ENCODE data around the gene EIF3A. TPM values are rescaled to one million over a fixed set of nuclear protein-coding genes. Genes with fewer than 3 reads are reported as not detected.
A peak's percentile ranks its signal among the peaks of the same experiment; 100 is the strongest.
"Not testable (repeated sequence)": the region's sequence is repeated elsewhere in the genome, so short reads cannot be mapped to it uniquely, and the experiment has no call there.

EIF3A gene
- total RNA-seq, 1 donor from 2014 or later = 45.7 TPM

GRCh38 chr10:119100434-119101238 is 20.0 kb upstream of the EIF3A start:
- peak; percentile 15 for ATAC-seq
- no peak for DNase-seq (ENCODE audit: low spot score)

DNA sequence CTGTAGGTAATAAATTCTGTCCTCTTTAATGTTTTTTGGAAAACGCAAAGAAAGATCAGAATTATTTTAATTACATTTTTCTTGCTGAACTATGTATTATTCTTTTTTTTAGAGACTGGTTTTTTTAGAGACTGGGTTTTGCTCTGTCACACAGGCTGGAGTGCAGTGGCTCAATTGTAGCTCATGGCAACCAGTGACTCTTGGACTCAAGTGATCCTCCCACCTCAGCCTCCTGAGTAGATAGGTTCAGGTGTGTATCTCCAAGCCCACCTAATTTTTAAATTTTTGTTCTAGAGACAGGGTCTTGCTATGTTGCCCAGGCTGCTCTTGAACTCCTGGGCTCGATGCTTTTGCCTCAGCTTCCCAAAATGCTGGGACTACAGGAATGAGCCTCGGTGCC is 18.0 kb upstream of the EIF3A start:
- no peak for DNase-seq (ENCODE audit: low spot score)
- ATAC-seq = no peak

DNA sequence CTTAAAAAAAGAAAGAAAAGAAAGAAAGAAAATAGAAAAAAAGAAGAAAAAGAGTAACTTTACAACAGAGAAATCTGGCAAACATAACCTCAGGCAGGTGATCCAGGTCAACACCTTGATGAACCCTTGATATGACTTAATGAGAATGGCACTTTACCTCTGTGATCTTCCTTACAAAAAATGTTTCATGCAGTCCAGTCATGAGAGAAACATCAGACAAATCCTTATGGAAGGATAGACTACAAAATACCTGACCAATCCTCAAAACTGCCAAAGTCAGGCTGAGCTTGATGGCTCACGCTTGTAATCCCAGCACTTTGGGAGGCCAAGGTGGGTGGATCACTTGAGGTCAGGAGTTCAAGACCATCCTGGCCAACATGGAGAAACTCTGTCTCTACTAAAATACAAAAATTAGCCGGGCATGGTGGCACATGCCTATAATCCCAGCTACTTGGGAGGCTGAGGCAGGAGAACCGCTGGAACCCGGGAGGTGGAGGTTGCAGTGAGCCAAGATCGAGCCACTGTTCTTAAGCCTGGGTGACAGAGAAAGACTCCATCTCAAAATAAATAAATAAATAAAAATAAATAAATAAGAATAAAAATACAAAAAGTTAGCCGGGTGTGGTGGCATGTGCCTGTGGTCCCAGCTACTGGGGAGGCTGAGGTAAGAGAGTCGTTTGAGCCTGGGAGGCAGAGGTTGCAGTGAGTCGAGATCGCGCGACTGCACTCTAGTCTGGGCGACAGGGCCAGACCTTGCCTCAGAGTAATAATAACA is 16.2 kb upstream of the EIF3A start:
- not testable (repeated sequence) for ATAC-seq; DNase-seq (ENCODE audit: low spot score)

GRCh38 chr10:119095640-119096039 is 15.0 kb upstream of the EIF3A start:
- DNase-seq (ENCODE audit: low spot score) = no peak
- no peak for ATAC-seq

DNA sequence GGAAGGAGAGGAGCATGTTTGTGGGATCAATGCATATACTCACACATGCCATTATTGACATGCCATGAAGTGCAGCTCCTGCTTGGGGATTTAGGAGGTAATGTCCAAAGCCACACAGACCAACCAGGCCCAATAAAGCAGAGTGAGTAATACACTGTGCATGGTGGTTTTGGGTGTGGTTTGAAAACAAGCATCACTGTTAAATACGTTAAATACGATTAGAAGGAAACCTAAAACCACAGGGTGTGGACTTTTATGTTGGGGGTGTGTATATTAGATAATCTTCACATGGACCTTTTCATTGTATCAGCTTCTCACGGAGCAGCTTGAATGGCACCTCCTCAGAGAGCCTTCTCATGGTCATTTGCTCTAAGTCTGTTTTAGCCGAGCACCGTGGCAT is 10.4 kb upstream of the EIF3A start:
- no peak for DNase-seq (ENCODE audit: low spot score)
- no peak for ATAC-seq

- DNase-seq (ENCODE audit: low spot score) (no peak), ATAC-seq (no peak)
These were observed 9.6 kb upstream of the EIF3A start for GRCh38 chr10:119090026-119090795.

DNA sequence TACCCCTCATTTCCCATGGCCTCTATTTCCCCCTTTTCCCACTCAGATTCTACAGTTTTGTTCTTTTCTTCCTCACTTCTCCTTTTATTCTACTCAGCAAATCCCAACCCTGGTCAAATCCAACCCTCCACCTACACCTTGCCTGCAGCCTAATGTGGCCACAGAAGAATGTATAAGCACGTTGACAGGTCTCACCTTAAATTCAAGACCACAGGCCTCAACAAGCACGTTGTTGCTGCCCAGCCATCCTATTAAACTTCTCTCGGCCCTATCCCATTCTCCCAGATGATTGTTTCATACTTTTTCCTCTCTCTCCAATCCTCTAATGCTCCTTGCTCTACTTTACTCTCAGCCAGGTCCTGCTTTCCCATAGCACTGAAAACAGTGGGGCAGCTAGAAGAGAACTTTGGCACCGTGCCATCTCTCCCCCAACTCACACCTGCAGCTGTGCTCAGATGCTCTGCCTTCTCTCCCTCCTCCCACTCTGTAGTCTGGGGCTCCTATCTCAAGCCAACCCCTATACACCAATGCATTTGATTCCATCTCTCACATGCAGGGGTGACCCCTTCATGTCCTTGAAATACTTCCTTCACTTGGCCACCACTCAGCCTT is 6.8 kb upstream of the EIF3A start:
- DNase-seq (ENCODE audit: low spot score) = peak; percentile 42
- no peak for ATAC-seq

DNA sequence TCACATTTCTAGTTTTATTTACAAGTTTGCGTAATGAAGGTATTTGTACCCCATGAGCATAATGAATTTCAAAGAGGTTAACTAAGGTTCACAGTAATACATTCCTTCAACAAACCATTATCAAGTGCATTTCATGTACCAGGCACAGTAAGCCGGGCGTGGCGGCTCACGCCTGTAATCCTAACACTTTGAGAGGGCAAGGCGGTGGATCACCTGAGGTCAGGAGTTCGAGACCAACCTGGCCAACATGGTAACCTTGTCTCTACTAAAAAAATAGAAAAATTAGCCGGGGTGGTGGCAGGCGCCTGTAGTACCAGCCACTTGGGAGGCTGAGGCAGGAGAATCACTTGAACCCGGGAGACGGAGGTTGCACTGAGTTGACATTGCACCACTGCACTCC is 4.3 kb upstream of the EIF3A start:
- no peak for ATAC-seq
- DNase-seq (ENCODE audit: low spot score) = peak; percentile 40

- DNase-seq (ENCODE audit: low spot score) (peak; percentile 82), ATAC-seq (peak; percentile 85)
These were observed 757 bp downstream of the EIF3A start for GRCh38 chr10:119079599-119080520.

- ATAC-seq (no peak), DNase-seq (ENCODE audit: low spot score) (no peak)
These were observed 2.0 kb downstream of the EIF3A start for GRCh38 chr10:119078422-119079179.

DNA sequence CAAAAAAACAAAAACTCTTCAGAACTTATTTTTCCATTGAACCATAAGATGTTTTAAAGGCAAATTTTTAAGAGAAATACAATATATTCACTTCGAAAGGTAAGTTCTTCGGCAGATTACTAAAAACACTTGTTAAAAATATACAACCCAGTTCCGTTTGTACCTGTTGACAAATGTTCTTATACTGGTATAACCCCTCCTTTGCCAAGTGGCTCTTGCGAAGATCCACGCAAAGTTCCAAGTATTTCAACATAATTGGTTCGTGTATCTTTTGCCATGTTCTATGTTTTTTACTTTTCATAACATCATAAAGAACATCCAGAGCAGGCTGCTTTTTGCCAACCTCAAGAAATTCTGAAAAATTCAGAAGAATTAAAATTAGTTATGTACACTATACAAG is 7.0 kb downstream of the EIF3A start:
- DNase-seq (ENCODE audit: low spot score) (no peak), ATAC-seq (peak; percentile 65)

GRCh38 chr10:119070395-119071165 is 10.0 kb downstream of the EIF3A start:
- DNase-seq (ENCODE audit: low spot score) = no peak
- no peak for ATAC-seq

GRCh38 chr10:119061926-119062325 is 18.7 kb downstream of the EIF3A start:
- no peak for DNase-seq (ENCODE audit: low spot score)
- no peak for ATAC-seq

DNA sequence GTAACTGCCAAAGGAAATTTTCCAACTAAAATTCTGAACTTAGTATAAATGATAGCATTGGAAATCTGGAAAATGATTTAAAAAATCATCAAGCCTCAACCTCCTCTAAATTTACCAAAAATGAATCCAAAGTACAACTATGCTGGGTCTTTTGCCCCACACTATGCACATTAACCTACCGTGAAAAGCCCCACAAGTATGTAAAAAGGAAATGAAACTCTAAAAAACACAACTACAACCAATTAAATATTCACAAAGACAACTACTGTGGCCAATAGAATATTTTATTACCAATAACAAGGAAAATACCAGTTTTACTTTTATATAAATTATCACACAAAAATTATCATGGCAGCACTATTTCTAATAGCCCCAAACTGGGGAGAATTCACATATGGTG is 19.3 kb downstream of the EIF3A start:
- DNase-seq (ENCODE audit: low spot score) (no peak), ATAC-seq (no peak)

DNA sequence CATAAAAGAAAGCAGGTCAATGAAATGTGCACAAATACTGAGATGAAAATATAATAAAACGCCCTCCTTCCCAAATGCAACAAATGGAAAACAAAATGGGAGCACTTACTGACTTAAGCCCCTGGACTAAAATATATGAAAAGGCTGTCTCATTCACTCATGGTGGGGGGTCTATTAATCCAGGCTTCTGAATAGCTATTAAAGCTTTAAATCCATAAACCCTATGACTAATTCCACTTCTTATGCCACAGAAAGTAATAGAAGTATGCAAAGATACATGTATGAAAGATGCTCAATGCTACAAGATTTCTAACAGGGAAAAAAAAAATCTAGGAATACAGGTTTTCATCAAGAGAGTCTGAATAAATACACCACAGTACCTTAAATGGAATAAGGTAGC is 20.5 kb downstream of the EIF3A start:
- ATAC-seq (no peak), DNase-seq (ENCODE audit: low spot score) (no peak)

DNA sequence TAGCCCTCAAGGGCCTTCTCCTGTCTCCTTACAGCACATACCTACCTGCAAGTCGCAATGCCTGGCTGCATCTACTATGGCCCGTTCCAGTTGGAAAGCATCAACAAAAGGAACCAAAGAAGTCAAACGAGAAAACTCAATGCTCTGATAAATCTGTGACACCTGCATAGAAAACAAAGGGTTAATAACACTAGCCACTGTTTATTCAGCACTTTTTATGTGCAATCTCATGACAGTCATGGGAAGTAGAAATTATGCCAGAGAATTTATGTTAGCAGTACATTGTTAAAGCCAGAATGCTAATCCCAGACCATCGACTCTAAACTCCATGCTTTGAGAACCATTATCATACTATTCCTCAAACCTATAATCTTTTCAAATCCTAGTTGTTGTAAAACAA is 21.1 kb downstream of the EIF3A start:
- DNase-seq (ENCODE audit: low spot score) = no peak
- no peak for ATAC-seq

DNA sequence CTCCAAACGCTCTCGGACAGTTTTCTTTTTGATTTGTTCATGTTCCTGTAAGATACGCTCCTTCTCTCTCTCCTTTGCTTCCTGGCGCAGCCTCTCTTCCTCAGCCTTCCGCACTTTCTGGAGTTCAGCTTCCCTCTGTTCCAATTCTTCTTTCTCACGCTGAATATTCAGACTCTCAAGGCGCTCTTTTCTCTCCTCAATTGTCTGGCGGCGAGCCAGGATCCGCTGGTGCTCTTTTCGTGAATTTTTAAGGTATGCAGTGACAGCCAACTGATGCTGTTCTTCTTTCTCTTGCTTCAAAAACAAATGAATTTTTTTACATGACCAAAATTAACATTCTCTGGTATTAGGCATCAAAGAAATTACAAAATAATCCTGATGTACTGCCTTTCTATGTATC is 22.6 kb downstream of the EIF3A start:
- DNase-seq (ENCODE audit: low spot score) (no peak), ATAC-seq (no peak)

DNA sequence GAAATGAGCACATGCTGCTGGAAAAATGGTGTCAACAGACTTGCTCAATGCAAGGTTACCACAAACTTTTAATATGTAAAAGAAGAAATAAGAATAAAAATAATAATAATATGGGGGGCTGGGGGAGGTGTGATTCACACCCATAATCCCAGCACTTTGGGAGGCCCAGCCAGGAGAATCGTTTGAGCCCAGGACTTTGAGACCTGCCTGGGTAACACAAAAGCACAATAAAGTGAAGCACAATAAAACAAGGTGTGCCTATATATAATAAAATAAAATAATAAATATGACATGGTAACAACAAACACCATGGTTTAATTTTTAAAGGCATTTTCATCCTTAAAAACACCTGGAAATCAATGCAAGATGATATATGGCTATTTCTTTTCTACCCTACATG is 25.1 kb downstream of the EIF3A start:
- ATAC-seq = no peak
- DNase-seq (ENCODE audit: low spot score) = no peak

GRCh38 chr10:119051775-119052174 is 28.8 kb downstream of the EIF3A start:
- no peak for DNase-seq (ENCODE audit: low spot score)
- ATAC-seq = no peak
